Measurements from ENCODE around the gene IGHMBP2. TPM values are rescaled to one million over a fixed set of nuclear protein-coding genes. Genes with fewer than 3 reads are reported as not detected.

IGHMBP2 gene
- total RNA-seq, 1 experiment from 2014 or later: 19.3 TPM

- BruUV-seq (replicated peaks): no TSS peak
- TF ChIP-seq TCF7L2 (IDR thresholded peaks at IDR 0.05; ENCODE audit: borderline replicate concordance, extremely low read depth, insufficient read depth, insufficient read length) (no peak), ZFX (IDR thresholded peaks at IDR 0.05) (no peak), SRF (IDR thresholded peaks at IDR 0.05; ENCODE audit: low read depth) (no peak), POLR2AphosphoS5 (IDR thresholded peaks at IDR 0.05; ENCODE audit: low read depth, low read length) (no peak), FOSL1 (IDR thresholded peaks at IDR 0.05; ENCODE audit: low read depth) (no peak)
- TF ChIP-seq, protein P1, sequence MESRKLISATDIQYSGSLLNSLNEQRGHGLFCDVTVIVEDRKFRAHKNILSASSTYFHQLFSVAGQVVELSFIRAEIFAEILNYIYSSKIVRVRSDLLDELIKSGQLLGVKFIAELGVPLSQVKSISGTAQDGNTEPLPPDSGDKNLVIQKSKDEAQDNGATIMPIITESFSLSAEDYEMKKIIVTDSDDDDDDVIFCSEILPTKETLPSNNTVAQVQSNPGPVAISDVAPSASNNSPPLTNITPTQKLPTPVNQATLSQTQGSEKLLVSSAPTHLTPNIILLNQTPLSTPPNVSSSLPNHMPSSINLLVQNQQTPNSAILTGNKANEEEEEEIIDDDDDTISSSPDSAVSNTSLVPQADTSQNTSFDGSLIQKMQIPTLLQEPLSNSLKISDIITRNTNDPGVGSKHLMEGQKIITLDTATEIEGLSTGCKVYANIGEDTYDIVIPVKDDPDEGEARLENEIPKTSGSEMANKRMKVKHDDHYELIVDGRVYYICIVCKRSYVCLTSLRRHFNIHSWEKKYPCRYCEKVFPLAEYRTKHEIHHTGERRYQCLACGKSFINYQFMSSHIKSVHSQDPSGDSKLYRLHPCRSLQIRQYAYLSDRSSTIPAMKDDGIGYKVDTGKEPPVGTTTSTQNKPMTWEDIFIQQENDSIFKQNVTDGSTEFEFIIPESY (IDR thresholded peaks at IDR 0.05; ENCODE audit: extremely low read depth, insufficient replicate concordance, low read length): no peak
- TF ChIP-seq, protein P2, sequence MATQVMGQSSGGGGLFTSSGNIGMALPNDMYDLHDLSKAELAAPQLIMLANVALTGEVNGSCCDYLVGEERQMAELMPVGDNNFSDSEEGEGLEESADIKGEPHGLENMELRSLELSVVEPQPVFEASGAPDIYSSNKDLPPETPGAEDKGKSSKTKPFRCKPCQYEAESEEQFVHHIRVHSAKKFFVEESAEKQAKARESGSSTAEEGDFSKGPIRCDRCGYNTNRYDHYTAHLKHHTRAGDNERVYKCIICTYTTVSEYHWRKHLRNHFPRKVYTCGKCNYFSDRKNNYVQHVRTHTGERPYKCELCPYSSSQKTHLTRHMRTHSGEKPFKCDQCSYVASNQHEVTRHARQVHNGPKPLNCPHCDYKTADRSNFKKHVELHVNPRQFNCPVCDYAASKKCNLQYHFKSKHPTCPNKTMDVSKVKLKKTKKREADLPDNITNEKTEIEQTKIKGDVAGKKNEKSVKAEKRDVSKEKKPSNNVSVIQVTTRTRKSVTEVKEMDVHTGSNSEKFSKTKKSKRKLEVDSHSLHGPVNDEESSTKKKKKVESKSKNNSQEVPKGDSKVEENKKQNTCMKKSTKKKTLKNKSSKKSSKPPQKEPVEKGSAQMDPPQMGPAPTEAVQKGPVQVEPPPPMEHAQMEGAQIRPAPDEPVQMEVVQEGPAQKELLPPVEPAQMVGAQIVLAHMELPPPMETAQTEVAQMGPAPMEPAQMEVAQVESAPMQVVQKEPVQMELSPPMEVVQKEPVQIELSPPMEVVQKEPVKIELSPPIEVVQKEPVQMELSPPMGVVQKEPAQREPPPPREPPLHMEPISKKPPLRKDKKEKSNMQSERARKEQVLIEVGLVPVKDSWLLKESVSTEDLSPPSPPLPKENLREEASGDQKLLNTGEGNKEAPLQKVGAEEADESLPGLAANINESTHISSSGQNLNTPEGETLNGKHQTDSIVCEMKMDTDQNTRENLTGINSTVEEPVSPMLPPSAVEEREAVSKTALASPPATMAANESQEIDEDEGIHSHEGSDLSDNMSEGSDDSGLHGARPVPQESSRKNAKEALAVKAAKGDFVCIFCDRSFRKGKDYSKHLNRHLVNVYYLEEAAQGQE (IDR thresholded peaks at IDR 0.05; ENCODE audit: low read depth): no peak
- Histone ChIP-seq H3K79me2 (ENCODE audit: insufficient read depth, low read length) (no peaks in the 10 kb centered on the region), H3K4me1 (ENCODE audit: control insufficient read depth in 1 of 2, insufficient read depth in 2 of 2, low read length in 2 of 2) (no peaks in the 10 kb centered on the region), H2AFZ (ENCODE audit: low read depth, low read length, poor library complexity, severe bottlenecking) (no peak overlapping the region), H3K9me2 (ENCODE audit: insufficient read depth) (no peaks in the 10 kb centered on the region), H3K4me2 (ENCODE audit: low read length) (no peak overlapping the region), H4K20me1 (ENCODE audit: insufficient read depth) (no peaks in the 10 kb centered on the region), H3K9me3 (ENCODE audit: control insufficient read depth in 1 of 2, insufficient read depth in 1 of 2, low read depth in 1 of 2, low read length in 2 of 2) (peaks cover 0 to 2% of the 10 kb centered on the region in 2 experiments; a peak in 2 of 4 replicates), H3K4me3 (replicated peaks in 1 of 2; ENCODE audit: low read depth in 1 of 2, low read length in 2 of 2) (no peak overlapping the region), H3K9ac (ENCODE audit: low read length) (no peak overlapping the region), H3K27ac (ENCODE audit: low read depth, low read length) (no peak overlapping the region), H3K27me3 (ENCODE audit: insufficient read depth, low read length) (no peaks in the 10 kb centered on the region), H3K36me3 (ENCODE audit: control insufficient read depth in 1 of 2, insufficient read depth in 2 of 2, low read length in 2 of 2) (no peaks in the 10 kb centered on the region)
- DNase-seq (ENCODE audit: low read depth, low spot score): no peak
- intact Hi-C loops (cut with micrococcal nuclease): no loop called here
- RAD21 ChIA-PET (ENCODE audit: low non-redundant PET in 1 of 2, low total read pairs in 2 of 2, uncharacterized antibody in 2 of 2, unreplicated experiment in 2 of 2): no interaction called here
- POLR2A ChIA-PET: no interaction called here
- CTCF ChIA-PET: no interaction called here
- no peak for ATAC-seq
Observed at GRCh38 chr11:68987211-68987610, 83.5 kb downstream of the IGHMBP2 start.

All from HCT116 (cell line).